GM21723 (cell line): ENCODE data around the gene GPR39.

Source experiments
- ATAC-seq: cut with Tn5 transposase; IDR thresholded peaks from one replicate; pipeline ENCODE4 v1.9.1; 2021; ENCODE audit warnings: mild to moderate bottlenecking, moderate library complexity; ENCODE audit not compliant: unreplicated experiment

Gene GPR39

GRCh38 chr2:132632000-132632649 lies 215.5 kb downstream of the GPR39 start:
- ATAC-seq, result no peak

DNA sequence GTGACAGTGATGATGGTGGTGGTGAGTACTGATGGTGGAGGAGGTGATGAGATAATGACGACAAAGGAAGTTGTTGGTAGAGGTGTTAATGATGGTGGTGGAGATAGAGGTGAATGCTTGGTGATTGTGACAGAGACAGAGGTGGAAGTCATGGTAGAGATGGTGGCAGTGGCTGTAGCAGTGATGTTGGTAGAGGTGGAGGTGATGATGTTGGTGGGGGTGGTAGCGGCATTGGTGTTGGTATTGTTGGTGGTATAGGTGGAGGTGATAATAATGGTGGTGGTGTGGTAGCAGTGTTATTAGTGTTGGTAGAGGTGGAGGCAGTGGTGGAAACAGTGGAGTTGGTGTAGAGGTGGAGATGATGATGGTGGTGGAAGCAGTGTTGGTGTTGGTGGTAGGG lies 217.0 kb downstream of the GPR39 start:
- no peak for ATAC-seq

GRCh38 chr2:132636346-132636745 lies 219.7 kb downstream of the GPR39 start:
- ATAC-seq, result no peak

DNA sequence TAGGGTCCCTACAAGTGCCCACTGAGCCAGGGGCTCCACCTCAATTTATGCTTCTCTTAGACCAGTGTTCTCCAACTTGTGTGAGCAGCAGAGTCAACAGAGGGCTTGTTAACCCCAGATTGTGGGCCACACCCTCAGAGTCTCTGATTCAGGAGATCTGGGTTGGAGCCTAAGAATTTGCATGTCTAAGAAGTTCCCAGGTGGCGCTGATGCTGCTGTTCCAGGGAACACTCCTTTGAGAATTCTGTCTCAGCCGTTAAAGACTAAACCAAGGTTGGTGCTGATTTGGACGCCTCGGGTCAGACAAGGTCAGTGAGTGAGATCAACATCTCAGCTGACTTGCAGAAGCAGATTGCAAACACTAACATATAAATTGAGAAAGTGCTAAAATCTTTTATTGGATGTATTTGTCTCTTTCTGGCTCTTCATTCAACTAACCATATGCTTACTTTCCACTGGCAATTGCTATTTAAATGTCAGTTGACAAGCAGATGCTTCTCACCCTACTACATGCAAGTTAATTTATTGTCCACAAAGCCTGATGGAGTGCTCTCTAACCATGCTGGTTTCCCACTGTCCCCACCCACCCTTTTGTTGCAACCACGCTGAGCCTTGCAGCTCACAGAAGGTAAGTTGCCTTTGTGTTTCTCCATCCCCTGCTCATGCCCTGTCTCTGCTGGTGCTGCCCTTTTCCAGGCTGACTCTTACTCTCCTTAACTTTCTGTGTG lies 221.9 kb downstream of the GPR39 start:
- no peak for ATAC-seq

DNA sequence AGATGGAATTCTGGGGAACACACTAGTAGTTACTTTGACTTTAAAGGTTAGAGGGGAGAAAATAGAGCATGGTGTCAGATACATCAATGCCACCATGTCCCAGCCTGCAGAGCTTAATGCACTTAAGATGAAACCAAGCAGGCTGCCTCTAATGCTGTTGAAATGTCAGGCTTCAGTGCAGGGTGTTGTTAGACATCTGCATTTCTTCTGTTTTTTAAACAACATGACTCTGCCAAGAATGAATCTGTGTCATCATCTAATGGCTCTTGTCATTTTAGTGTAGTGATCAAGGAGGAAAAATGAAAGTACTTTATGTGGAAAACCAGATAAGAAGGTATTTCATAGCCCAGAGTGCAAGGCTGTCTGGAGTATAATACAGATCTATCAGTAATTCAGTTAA lies 223.5 kb downstream of the GPR39 start:
- no peak for ATAC-seq

- ATAC-seq, result no peak
Measured at GRCh38 chr2:132641819-132642218, 225.2 kb downstream of the GPR39 start.

DNA sequence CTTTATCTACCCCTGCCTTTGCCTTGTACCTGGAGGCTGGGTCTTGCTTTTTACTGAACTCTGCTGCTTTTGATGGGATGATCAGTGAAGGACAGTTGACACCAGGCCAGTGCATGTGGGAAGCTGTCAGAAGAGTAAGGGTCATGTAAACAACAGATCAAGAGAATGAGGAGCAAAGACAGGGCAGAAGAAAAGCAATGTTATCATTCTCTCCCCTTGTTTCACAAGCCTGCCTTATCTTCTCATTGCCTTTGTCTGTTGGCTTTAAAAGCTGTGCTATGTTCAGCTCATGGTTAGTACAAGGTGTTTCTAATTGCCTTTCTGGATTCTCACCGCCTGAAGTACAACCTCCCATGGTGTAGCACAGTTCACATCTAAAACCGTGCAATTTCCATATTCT lies 225.8 kb downstream of the GPR39 start:
- ATAC-seq, result no peak

- ATAC-seq, result no peak
Measured at GRCh38 chr2:132645176-132645575, 228.6 kb downstream of the GPR39 start.

- no peak for ATAC-seq
Measured at GRCh38 chr2:132645722-132646539, 229.3 kb downstream of the GPR39 start.

GRCh38 chr2:132646540-132647108 lies 230.0 kb downstream of the GPR39 start:
- no peak for ATAC-seq

GRCh38 chr2:132651115-132652045 lies 234.8 kb downstream of the GPR39 start:
- no peak for ATAC-seq

DNA sequence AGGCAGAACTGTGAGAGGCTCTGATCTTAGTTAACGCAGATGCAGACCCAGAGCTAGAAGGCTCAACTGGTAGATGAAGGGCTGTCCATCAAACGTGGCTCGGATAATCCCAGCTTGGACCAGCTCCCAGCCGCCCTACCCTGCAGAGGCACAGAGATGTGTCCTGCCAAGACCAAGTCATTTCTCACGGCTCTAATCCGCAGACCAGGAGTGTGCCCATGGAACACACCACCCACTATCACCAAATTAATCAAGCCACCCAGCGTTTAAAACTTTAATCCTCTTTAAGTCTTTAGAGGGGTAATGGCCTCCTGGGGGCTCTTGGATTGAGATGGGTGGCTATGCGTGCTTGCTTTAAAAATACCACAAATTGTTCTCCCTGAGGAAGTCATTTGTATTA lies 235.9 kb downstream of the GPR39 start:
- no peak for ATAC-seq

- ATAC-seq, result no peak
Measured at GRCh38 chr2:132654335-132654734, 237.7 kb downstream of the GPR39 start.

DNA sequence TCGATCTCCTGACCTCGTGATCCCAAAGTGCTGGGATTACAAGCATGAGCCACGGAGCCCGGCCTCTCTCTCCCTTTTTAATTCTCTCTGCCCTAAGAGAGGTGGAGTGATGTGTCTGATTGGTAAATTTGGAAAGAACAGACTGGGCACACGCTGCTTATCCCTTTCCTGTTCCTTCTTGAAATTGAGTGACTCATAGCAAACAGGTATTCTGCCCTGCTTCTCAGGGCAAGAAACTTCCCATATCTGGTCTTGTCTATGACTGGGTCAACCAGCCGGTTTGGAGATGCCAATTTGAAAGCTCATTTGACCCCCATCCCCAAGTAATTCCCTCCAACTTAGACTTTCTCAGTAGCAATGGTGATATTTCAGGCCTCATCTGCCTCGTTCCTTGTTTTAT lies 238.4 kb downstream of the GPR39 start:
- ATAC-seq, result no peak

- no peak for ATAC-seq
Measured at GRCh38 chr2:132656266-132656975, 239.8 kb downstream of the GPR39 start.

GRCh38 chr2:132659331-132659730 lies 242.7 kb downstream of the GPR39 start:
- no peak for ATAC-seq

DNA sequence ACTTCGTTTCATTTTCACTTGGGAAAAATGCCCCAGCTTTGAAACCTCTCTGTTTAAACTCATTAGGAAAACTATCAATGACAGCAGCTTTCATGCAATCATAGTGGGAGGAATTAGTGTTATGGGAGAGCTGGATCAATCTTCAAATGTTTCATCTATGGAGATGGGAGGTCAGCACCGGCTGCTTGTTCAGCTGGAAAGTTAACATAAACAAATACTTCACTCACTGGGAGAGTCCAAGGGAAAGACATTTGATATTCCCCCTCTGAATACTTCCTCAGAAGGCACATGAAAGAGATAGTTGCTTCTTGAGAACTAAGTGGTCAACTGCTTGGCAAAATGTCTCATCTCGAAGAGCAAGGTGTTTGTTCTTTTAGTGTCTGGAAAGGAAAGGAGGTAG lies 246.1 kb downstream of the GPR39 start:
- no peak for ATAC-seq

DNA sequence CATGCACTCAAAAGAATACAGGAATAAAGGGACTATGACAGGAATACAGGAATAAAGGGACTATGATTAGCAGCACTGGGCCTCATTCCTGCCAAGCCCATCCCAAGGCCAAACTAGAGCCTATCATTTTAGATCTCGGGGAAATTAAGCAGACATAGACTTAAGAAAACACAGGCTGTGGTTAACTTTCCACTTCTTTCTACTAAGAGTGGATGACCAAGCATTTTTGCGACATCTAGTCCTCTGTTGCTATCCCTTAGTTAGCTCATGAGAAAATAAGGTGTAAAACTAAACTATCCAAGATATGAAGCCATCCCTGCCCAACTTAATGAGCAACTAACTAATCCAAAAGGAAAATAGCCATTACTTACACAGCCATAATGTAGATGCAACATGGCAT lies 247.5 kb downstream of the GPR39 start:
- no peak for ATAC-seq

GRCh38 chr2:132665401-132666140 lies 249.0 kb downstream of the GPR39 start:
- ATAC-seq, result no peak
